Tibial nerve (tissue), 4 donors: ENCODE data around the gene ACOT9. TPM values are rescaled to one million over a fixed set of nuclear protein-coding genes. Genes with fewer than 3 reads are reported as not detected.

Source experiments
- DNase-seq, 2 donors: peaks; one replicate each; pipeline ENCODE4 v3.0.0-alpha.2; 2019; ENCODE audit warnings: low spot score in 2 of 2
- H3K27ac ChIP-seq, 4 donors: fragments of 200-600 bp; sonication (generic) in 3 of 4; one replicate each; pipeline ENCODE4 v1.5.1; 2017 to 2019; ENCODE audit warnings: mild to moderate bottlenecking in 1 of 4
- H3K27me3 ChIP-seq, 2 donors: fragments of 200-600 bp; sonication (generic) in 1 of 2; one replicate each; pipeline versions ENCODE4 v1.5.1 to v1.6.0; 2017 to 2019
- H3K36me3 ChIP-seq, 3 donors: fragments of 200-600 bp; sonication (generic); one replicate each; pipeline ENCODE4 v1.5.1; 2018 to 2019
- H3K4me1 ChIP-seq, 4 donors: fragments of 200-600 bp; sonication (generic) in 3 of 4; one replicate each; pipeline ENCODE4 v1.5.1; 2017 to 2019
- H3K4me3 ChIP-seq, 4 donors: fragments of 200-600 bp; sonication (generic) in 3 of 4; one replicate each; pipeline ENCODE4 v1.5.1; 2017 to 2019; ENCODE audit warnings: mild to moderate bottlenecking in 1 of 4, moderate library complexity in 1 of 4
- H3K9me3 ChIP-seq, 4 donors: fragments of 200-600 bp; sonication (generic) in 3 of 4; one replicate each; pipeline ENCODE4 v1.5.1; 2017 to 2019
- EP300 ChIP-seq, 2 donors: sonication (generic); formaldehyde crosslinking; IDR thresholded peaks; one replicate each; pipeline ENCODE4 v1.6.1; 2017; ENCODE audit warnings: antibody characterized with exemption in 2 of 2, mild to moderate bottlenecking in 1 of 2
- POLR2A ChIP-seq, 2 donors: fragments of 450-650 bp; IDR thresholded peaks; one replicate each; pipeline ENCODE4 v1.6.1; 2017; ENCODE audit warnings: antibody characterized with exemption in 2 of 2, mild to moderate bottlenecking in 2 of 2, moderate library complexity in 2 of 2
- WGBS, 2 donors: methylation state at CpG; one replicate each; pipeline ENCODE4 v1.1.5; 2018; 5-methylcytosine and 5-hydroxymethylcytosine counted together
- total RNA-seq, 4 donors: library from RNA; depleted of rRNA; stranded (reverse); fragments of >200 nt; gene quantifications; one replicate each; pipeline ENCODE4 v1.1.0, GENCODE V29; 2016
- TF ChIP-seq, protein P1 (sequence below), 5 experiments: fragments of 200-600 bp in 3 of 5; fragments of 450-650 bp in 2 of 5; sonication (generic) in 3 of 5; IDR thresholded peaks; one replicate each; pipeline ENCODE4 v1.5.1; 2016 to 2019; ENCODE audit warnings: antibody characterized with exemption in 5 of 5, mild to moderate bottlenecking in 3 of 5, moderate library complexity in 2 of 5

ACOT9 gene
- total RNA-seq, 4 donors from 2014 or later: 35.7 to 68.2 (median 43.1) TPM

DNA sequence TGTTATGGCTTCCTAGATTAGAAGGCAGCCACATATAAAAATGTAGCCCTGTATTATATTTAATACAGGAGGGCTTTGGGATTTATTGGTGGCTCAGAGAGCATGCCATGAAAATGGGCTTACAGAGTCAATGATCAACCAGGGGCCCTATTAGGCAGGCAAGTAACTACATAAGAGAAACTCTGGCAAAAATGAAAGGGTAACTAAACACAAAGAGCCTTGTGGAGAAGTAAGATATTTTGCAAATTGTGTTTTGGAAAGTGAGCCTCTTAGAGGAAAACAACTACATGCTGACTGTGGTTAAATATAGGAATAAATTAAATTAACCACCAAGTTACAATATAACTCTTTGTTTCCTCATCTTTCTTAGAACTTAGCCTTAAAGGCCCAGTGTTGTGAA lies 45.4 kb upstream of the ACOT9 start:
- Histone ChIP-seq H3K9me3 (no peaks in the 10 kb centered on the region), H3K36me3 (peaks cover 0 to 17% (median 0%) of the 10 kb centered on the region in 3 donors), H3K27me3 (peaks cover 0 to 5% of the 10 kb centered on the region in 2 donors), H3K27ac (peak overlapping the region in 3 of 4 donors; percentile 17 to 78 (median 76)), H3K4me3 (no peak overlapping the region), H3K4me1 (peaks cover 0 to 13% (median 0%) of the 10 kb centered on the region in 4 donors)
- TF ChIP-seq EP300 (IDR thresholded peaks at IDR 0.05) (no peak), POLR2A (IDR thresholded peaks at IDR 0.05) (no peak)
- TF ChIP-seq, protein P1, sequence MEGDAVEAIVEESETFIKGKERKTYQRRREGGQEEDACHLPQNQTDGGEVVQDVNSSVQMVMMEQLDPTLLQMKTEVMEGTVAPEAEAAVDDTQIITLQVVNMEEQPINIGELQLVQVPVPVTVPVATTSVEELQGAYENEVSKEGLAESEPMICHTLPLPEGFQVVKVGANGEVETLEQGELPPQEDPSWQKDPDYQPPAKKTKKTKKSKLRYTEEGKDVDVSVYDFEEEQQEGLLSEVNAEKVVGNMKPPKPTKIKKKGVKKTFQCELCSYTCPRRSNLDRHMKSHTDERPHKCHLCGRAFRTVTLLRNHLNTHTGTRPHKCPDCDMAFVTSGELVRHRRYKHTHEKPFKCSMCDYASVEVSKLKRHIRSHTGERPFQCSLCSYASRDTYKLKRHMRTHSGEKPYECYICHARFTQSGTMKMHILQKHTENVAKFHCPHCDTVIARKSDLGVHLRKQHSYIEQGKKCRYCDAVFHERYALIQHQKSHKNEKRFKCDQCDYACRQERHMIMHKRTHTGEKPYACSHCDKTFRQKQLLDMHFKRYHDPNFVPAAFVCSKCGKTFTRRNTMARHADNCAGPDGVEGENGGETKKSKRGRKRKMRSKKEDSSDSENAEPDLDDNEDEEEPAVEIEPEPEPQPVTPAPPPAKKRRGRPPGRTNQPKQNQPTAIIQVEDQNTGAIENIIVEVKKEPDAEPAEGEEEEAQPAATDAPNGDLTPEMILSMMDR (IDR thresholded peaks at IDR 0.05): no peak
- no peak for DNase-seq

DNA sequence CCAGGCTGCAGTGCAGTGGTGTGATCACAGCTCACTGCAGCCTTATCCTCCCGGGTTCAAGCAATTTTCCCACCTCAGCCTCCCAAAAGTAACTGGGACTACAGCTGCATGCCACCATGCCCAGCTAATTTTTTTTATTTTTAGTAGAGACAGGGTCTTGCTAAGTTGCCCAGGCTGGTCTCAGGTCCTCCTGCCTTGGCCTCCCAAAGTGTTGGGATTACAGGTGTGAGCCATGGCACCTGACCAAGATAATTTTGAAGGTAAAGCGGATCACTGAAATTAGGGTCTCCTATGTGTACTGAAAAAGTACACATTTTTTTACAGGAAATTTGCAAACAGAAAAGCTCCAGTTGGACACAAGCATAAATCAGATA lies 44.7 kb upstream of the ACOT9 start:
- H3K9me3 ChIP-seq: no peaks in the 10 kb centered on the region
- DNase-seq: no peak
- peaks cover 0 to under 1% of the 10 kb centered on the region in 2 donors for H3K27me3 ChIP-seq
- WGBS, 2 donors: 78 to 85% methylated on average over 1 to 2 of the region's 2 CpGs
- peak overlapping the region; percentile 17 to 78 (median 51) for H3K27ac ChIP-seq
- peaks cover 0 to 17% (median 0%) of the 10 kb centered on the region in 3 donors for H3K36me3 ChIP-seq
- H3K4me3 ChIP-seq: no peak overlapping the region
- no peak for TF ChIP-seq EP300 (IDR thresholded peaks at IDR 0.05)
- TF ChIP-seq, protein P1 (IDR thresholded peaks at IDR 0.05): no peak
- no peak for TF ChIP-seq POLR2A (IDR thresholded peaks at IDR 0.05)
- peaks cover 0 to 9% (median 0%) of the 10 kb centered on the region in 4 donors for H3K4me1 ChIP-seq

DNA sequence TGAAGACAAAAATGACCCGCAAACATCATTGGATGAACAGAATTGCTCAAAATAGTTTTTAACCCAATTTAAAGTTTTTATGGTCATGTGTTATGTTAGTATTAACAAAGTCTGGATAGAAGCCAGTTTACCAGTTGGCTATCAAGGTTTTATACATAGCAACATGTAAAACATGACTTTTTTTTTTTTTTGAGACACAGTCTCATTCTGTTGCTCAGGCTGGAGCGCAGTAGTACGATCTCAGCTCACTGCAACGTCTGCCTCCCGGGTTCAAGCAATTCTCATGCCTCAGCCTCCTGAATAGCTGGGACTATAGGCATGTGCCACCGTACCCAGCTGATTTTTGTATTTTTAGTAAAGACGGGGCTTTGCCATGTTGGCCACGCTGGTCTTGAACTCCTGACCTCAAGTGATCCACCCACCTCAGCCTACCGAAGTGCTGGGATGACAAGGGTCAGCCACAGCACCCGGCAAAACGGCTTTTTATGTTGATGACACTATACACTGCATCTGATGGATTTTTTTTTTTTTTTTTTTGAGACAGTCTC lies 43.3 kb upstream of the ACOT9 start:
- Histone ChIP-seq H3K4me3 (peak overlapping the region in 1 of 4 donors; percentile 72), H3K9me3 (no peaks in the 10 kb centered on the region), H3K4me1 (peaks cover 0 to 9% (median 0%) of the 10 kb centered on the region in 4 donors), H3K27me3 (no peaks in the 10 kb centered on the region), H3K36me3 (peaks cover 0 to 17% (median 0%) of the 10 kb centered on the region in 3 donors), H3K27ac (peak overlapping the region in 2 of 4 donors; percentile 2 to 96)
- peak in 1 of 2 donors; percentile 46 for TF ChIP-seq EP300 (IDR thresholded peaks at IDR 0.05)
- TF ChIP-seq POLR2A (IDR thresholded peaks at IDR 0.05): no peak
- TF ChIP-seq, protein P1 (IDR thresholded peaks at IDR 0.05): no peak
- no peak for DNase-seq
- WGBS, 2 donors: 75 to 77% methylated on average over 11 of the region's 11 CpGs

DNA sequence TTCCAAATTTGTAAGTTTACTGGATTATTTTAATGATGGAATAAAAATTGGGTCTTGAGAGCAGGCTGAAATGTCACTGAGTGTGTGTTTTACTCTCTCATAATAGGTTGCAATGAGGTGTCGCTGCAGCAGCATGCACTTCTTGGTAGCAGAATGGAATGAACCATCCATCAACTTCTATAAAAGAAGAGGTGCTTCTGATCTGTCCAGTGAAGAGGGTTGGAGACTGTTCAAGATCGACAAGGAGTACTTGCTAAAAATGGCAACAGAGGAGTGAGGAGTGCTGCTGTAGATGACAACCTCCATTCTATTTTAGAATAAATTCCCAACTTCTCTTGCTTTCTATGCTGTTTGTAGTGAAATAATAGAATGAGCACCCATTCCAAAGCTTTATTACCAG lies 42.5 kb upstream of the ACOT9 start:
- Histone ChIP-seq H3K9me3 (no peaks in the 10 kb centered on the region), H3K36me3 (peaks cover 0 to 17% (median 0%) of the 10 kb centered on the region in 3 donors), H3K27me3 (no peaks in the 10 kb centered on the region), H3K4me1 (peaks cover 0 to 9% (median 0%) of the 10 kb centered on the region in 4 donors), H3K4me3 (peak overlapping the region in 3 of 4 donors; percentile 18 to 72 (median 51)), H3K27ac (peak overlapping the region in 3 of 4 donors; percentile 8 to 96 (median 90))
- 72 to 93% methylated on average over 2 of the region's 2 CpGs for WGBS, 2 donors
- DNase-seq: no peak
- TF ChIP-seq, protein P1 (IDR thresholded peaks at IDR 0.05): no peak
- TF ChIP-seq POLR2A (IDR thresholded peaks at IDR 0.05) (no peak), EP300 (IDR thresholded peaks at IDR 0.05) (no peak)

DNA sequence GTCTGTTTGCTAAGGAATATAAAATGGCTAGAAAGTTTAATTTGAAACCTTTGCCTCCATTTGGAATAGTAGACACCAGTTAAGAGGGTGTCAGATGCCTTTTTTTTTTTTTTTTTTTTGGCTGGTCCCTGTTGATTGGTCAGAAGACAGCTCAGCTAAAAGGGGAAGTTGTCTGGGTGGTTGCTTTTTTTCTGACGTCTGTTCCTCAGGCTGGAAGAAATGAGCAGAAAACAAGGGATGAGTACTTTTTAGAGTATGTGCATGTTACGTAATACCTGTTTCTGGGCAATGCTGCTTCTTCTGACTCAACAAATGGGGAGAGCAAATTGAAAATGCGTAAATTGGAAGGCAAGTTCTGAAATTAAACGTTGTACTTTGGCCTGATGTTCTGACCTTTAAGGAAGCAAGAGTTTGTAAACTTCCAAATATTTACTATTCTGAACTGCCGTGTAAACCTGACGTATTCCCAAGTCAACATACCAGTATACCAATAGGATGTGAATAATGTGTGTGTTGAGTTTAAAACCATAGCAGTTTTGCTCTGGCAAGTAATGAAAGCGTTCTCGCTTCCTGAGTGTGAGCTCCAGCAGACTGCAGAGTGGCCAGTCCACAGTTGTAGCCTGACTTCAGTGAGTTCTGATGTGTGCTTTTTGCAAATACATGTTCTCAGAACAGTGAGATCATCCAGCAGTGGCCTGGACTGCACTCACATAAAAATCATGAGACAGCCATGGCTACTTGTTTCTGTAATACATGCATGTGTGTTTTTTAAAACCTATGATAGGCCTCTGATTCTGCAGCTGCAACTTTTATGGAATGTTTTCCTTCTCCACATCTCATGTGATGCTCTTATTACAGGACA lies 41.6 kb upstream of the ACOT9 start:
- Histone ChIP-seq H3K27ac (peak overlapping the region; percentile 85 to 96 (median 90)), H3K36me3 (peaks cover 0 to 17% (median 0%) of the 10 kb centered on the region in 3 donors), H3K4me1 (peaks cover 0 to 9% (median 0%) of the 10 kb centered on the region in 4 donors), H3K9me3 (no peaks in the 10 kb centered on the region), H3K27me3 (no peaks in the 10 kb centered on the region), H3K4me3 (peak overlapping the region; percentile 51 to 72 (median 68))
- whole genome bisulfite sequencing, 2 donors: 58 to 68% methylated on average over 8 of the region's 8 CpGs
- DNase-seq: no peak
- TF ChIP-seq, protein P1 (IDR thresholded peaks at IDR 0.05): no peak
- peak in 1 of 2 donors; percentile 54 for TF ChIP-seq EP300 (IDR thresholded peaks at IDR 0.05)
